Sciatic nerve (tissue), 2 donors: ENCODE results near the gene CLDN18. TPM values are rescaled to one million over a fixed set of nuclear protein-coding genes. Genes with fewer than 3 reads are reported as not detected.

Experiments used
- ATAC-seq: fragments of 200-7000 bp; cut with Tn5 transposase; one replicate; pipeline ENCODE4 v1.9.1; 2020; ENCODE audit warnings: mild to moderate bottlenecking, moderate library complexity
- DNase-seq: peaks from one replicate; pipeline ENCODE4 v3.0.0-alpha.2; 2020; ENCODE audit warnings: low spot score
- intact Hi-C: fragments of 100-400 bp; cut with DNase I; formaldehyde crosslinking; loops from one replicate; pipeline ENCODE4 v1.14.2; 2022
- total RNA-seq: library from RNA; stranded (reverse); fragmentation: NEBNext Ultra II Directional; extraction: Animal tissue kit (Norgen Biotek cat#: 25700); gene quantifications from one replicate; pipeline ENCODE4 v1.2.1, GENCODE V29; 2021
- donor health status: DM: no; HTN: no; CAD: no.
- donor health status: DM: no; HTN: no; CAD: no.

Gene CLDN18
- total RNA-seq, 1 donor from 2014 or later: 0.09 TPM

- intact Hi-C loops: no loop called here
- DNase-seq (no peak), ATAC-seq (peak; percentile 55)
These were observed 72.4 kb downstream of the CLDN18 start for GRCh38 chr3:138082085-138082991.

- intact Hi-C loops: no loop called here
- ATAC-seq (no peak), DNase-seq (no peak)
These were observed 73.0 kb downstream of the CLDN18 start for GRCh38 chr3:138082992-138083386.

Other genes starting within 250 kb of the CLDN18 start
- gene SOX14, start 245.8 kb upstream of the CLDN18 start, total RNA-seq: not detected
- gene DZIP1L, start 105.4 kb downstream of the CLDN18 start, total RNA-seq: 37.5 TPM
- gene A4GNT, start 122.2 kb downstream of the CLDN18 start, total RNA-seq: not detected
- 14.6 TPM for gene DBR1, start 164.8 kb downstream of the CLDN18 start, total RNA-seq
- gene ARMC8, start 177.1 kb downstream of the CLDN18 start, total RNA-seq: 48.9 TPM